Measurements from ENCODE around the gene SPDL1. TPM values are rescaled to one million over a fixed set of nuclear protein-coding genes. Genes with fewer than 3 reads are reported as not detected.

SPDL1 gene
- total RNA-seq, 1 experiment from 2014 or later = 39.2 TPM

DNA sequence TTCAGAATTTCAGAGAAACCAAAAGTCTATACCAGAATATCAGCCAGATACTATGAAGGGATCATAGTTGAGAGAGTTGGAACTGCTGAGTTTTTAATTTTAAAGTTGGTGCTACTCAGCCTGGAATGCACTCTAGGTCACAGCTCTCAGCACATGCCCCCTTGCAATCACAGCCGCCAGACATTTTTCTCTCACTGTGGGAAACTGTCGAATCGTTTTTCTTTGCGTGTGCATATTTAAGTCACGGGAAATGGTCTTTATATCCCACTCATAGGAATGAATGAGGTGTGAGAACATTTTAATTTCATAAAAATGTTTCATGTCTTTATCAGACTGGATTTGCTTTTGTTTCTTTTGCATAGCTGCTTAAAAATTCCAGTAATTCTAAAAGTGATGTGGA lies 12.2 kb upstream of the SPDL1 start:
- Histone ChIP-seq H3K36me3 (ENCODE audit: low read depth) (no peaks in the 10 kb centered on the region), H4K20me1 (ENCODE audit: insufficient read depth) (no peaks in the 10 kb centered on the region), H3K4me2 (no peak overlapping the region), H3K4me3 (no peak overlapping the region), H3K27ac (no peak overlapping the region), H3F3A (ENCODE audit: insufficient read depth, low read depth) (no peaks in the 10 kb centered on the region), H3K27me3 (ENCODE audit: insufficient read depth, low read depth) (peaks cover 48% of the 10 kb centered on the region), H2AFZ (no peak overlapping the region), H3K9me2 (ENCODE audit: insufficient read depth) (no peaks in the 10 kb centered on the region), H3K9me3 (ENCODE audit: insufficient read depth, low read depth) (no peaks in the 10 kb centered on the region), H3K79me2 (ENCODE audit: low read depth) (no peaks in the 10 kb centered on the region), H3K4me1 (replicated peaks; ENCODE audit: insufficient read depth) (no peaks in the 10 kb centered on the region)
- intact Hi-C loops (cut with micrococcal nuclease; ENCODE audit: unreplicated experiment) = no loop called here
- CTCF ChIA-PET = no interaction called here
- no TSS peak for BruUV-seq (replicated peaks)
- DNase-seq = no peak
- TF ChIP-seq, protein P1, sequence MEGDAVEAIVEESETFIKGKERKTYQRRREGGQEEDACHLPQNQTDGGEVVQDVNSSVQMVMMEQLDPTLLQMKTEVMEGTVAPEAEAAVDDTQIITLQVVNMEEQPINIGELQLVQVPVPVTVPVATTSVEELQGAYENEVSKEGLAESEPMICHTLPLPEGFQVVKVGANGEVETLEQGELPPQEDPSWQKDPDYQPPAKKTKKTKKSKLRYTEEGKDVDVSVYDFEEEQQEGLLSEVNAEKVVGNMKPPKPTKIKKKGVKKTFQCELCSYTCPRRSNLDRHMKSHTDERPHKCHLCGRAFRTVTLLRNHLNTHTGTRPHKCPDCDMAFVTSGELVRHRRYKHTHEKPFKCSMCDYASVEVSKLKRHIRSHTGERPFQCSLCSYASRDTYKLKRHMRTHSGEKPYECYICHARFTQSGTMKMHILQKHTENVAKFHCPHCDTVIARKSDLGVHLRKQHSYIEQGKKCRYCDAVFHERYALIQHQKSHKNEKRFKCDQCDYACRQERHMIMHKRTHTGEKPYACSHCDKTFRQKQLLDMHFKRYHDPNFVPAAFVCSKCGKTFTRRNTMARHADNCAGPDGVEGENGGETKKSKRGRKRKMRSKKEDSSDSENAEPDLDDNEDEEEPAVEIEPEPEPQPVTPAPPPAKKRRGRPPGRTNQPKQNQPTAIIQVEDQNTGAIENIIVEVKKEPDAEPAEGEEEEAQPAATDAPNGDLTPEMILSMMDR (conservative IDR thresholded peaks at IDR 0.05) = no peak
- no peak for TF ChIP-seq EZH2 (IDR thresholded peaks at IDR 0.05; ENCODE audit: low read depth)
- POLR2A ChIA-PET (ENCODE audit: unreplicated experiment) = no interaction called here

DNA sequence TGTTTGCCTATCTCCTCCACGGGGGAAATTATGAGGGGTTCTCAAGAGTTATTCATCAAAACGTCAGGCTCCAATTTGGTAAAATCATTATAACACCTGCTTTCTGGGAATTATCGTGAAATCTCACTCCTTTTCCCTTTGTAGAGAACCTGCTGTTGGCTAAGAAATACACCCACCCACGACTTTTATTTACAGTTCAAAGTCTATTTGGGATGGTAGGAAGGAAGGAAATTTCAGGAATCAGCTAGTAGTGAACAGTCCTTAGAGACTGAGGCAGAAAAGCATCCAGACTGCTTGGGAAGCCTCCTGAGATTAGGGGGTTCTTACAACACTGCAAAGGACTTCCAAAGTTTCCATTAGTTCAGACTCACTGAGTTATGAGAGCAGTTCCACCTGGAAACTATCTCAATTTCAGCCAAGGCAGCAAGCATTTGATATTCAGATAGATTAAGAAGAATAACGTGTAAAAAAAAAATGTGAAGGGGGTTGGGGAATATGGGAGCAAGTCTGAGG lies 9.4 kb upstream of the SPDL1 start:
- Histone ChIP-seq H3K27me3 (ENCODE audit: insufficient read depth, low read depth) (peaks cover 36% of the 10 kb centered on the region), H4K20me1 (ENCODE audit: insufficient read depth) (no peaks in the 10 kb centered on the region), H3K4me1 (replicated peaks; ENCODE audit: insufficient read depth) (no peaks in the 10 kb centered on the region), H3F3A (ENCODE audit: insufficient read depth, low read depth) (no peaks in the 10 kb centered on the region), H3K9me3 (ENCODE audit: insufficient read depth, low read depth) (no peaks in the 10 kb centered on the region), H3K4me2 (no peak overlapping the region), H3K9me2 (ENCODE audit: insufficient read depth) (no peaks in the 10 kb centered on the region), H3K36me3 (ENCODE audit: low read depth) (no peaks in the 10 kb centered on the region), H2AFZ (no peak overlapping the region), H3K79me2 (ENCODE audit: low read depth) (no peaks in the 10 kb centered on the region), H3K27ac (no peak overlapping the region), H3K4me3 (no peak overlapping the region)
- DNase-seq = no peak
- intact Hi-C loops (cut with micrococcal nuclease; ENCODE audit: unreplicated experiment) = no loop called here
- TF ChIP-seq, protein P1 (conservative IDR thresholded peaks at IDR 0.05) = no peak
- TF ChIP-seq EZH2 (IDR thresholded peaks at IDR 0.05; ENCODE audit: low read depth) = no peak
- ChIA-PET POLR2A (ENCODE audit: unreplicated experiment) (no interaction called here), CTCF (no interaction called here)
- BruUV-seq (replicated peaks) = no TSS peak

DNA sequence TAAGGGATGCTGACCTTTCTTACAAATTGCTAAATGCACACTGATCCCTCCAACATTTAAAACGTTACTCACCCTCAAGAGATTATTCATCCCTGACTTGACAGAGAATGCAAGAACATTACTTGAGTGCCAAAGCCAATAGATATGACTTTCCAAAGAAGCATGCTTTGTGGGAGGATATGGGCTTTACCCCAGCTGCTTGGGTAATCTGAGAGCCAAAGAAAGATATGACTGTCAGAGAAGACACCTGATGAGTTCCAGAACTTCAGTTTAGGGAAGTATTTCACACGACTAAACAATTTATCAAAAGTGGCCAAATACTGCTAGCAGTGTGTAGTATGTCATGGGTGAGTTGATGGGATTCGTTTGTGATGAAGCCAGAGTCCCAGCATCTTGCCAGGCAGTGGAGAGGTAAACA lies 7.4 kb upstream of the SPDL1 start:
- Histone ChIP-seq H3K9me2 (ENCODE audit: insufficient read depth) (no peaks in the 10 kb centered on the region), H3F3A (ENCODE audit: insufficient read depth, low read depth) (no peaks in the 10 kb centered on the region), H3K4me3 (no peak overlapping the region), H4K20me1 (ENCODE audit: insufficient read depth) (no peaks in the 10 kb centered on the region), H3K27me3 (ENCODE audit: insufficient read depth, low read depth) (peaks cover 18% of the 10 kb centered on the region), H3K27ac (no peak overlapping the region), H2AFZ (no peak overlapping the region), H3K79me2 (ENCODE audit: low read depth) (no peaks in the 10 kb centered on the region), H3K36me3 (ENCODE audit: low read depth) (no peaks in the 10 kb centered on the region), H3K9me3 (ENCODE audit: insufficient read depth, low read depth) (no peaks in the 10 kb centered on the region), H3K4me1 (replicated peaks; ENCODE audit: insufficient read depth) (no peaks in the 10 kb centered on the region), H3K4me2 (no peak overlapping the region)
- intact Hi-C loops (cut with micrococcal nuclease; ENCODE audit: unreplicated experiment) = no loop called here
- DNase-seq = peak in 1 of 2 experiments; percentile 42
- POLR2A ChIA-PET (ENCODE audit: unreplicated experiment) = no interaction called here
- no peak for TF ChIP-seq EZH2 (IDR thresholded peaks at IDR 0.05; ENCODE audit: low read depth)
- TF ChIP-seq, protein P1 (conservative IDR thresholded peaks at IDR 0.05) = no peak
- CTCF ChIA-PET = no interaction called here
- BruUV-seq (replicated peaks) = no TSS peak

Data from PC-9 (cell line).